ENCODE data around the gene ENOSF1. TPM values are rescaled to one million over a fixed set of nuclear protein-coding genes. Genes with fewer than 3 reads are reported as not detected.

Gene ENOSF1
- polyA plus RNA-seq, 1 of the 3 experiments (the other 2 are of a cell fraction), result 23.3 TPM

DNA sequence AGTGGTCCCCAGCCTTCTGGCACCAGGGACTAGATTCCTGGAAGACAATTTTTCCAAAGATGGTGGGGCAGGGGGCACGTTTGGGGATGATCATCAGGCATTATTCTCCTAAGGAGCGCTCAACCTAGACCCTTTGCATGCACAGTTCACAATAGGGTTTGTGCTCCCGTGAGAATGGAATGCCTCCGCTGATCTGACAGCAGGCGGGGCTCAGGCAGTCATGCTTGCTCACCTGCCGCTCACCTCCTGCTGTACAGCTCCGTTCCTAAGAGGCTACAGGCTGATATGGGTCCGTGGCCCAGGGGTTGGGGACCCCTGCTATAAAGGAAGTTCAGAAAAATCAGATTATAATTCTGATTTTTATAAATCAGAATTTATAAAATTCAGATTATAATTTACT, 77.3 kb downstream of the ENOSF1 start:
- POLR2A ChIA-PET, result no interaction called here
- Histone ChIP-seq H3K4me2 (no peak overlapping the region), H2AFZ (ENCODE audit: low read depth) (no peak overlapping the region), H3K36me3 (replicated peaks in 1 of 2; ENCODE audit: control insufficient read depth in 1 of 2, insufficient read depth in 2 of 2, low read length in 1 of 2) (no peaks in the 10 kb centered on the region), H3F3A (replicated peaks; ENCODE audit: insufficient read depth) (no peaks in the 10 kb centered on the region), H3K27ac (ENCODE audit: low read depth in 2 of 2, low read length in 1 of 2) (no peak overlapping the region), H3K4me1 (ENCODE audit: control insufficient read depth in 1 of 2, insufficient read depth in 2 of 2, low read depth in 1 of 2, low read length in 1 of 2) (peaks cover 0 to 5% of the 10 kb centered on the region in 2 experiments; a peak in 1 of 4 replicates), H3K9me2 (no peaks in the 10 kb centered on the region), H3K4me3 (ENCODE audit: low read depth in 2 of 2, low read length in 1 of 2) (no peak overlapping the region), H3K9me3 (no peaks in the 10 kb centered on the region), H3K27me3 (ENCODE audit: insufficient read depth) (no peaks in the 10 kb centered on the region), H3K9ac (no peak overlapping the region), H3K79me2 (ENCODE audit: insufficient read depth) (no peaks in the 10 kb centered on the region), H4K20me1 (ENCODE audit: insufficient read depth) (no peaks in the 10 kb centered on the region)
- WGBS (ENCODE audit: low lambda C conversion rate), result 78% methylated on average over 8 of the region's 8 CpGs
- DNase-seq, result no peak
- CTCF ChIA-PET, result interaction anchor here (1.0 to 1.6 kb wide), 2 partner anchors 11 to 195 kb away, joined by 5 to 7 read pairs; no protein-coding TSS in a partner anchor
- TF ChIP-seq YY1 (IDR thresholded peaks at IDR 0.05; ENCODE audit: low read depth) (no peak), RXRA (IDR thresholded peaks at IDR 0.05; ENCODE audit: borderline replicate concordance, low read depth) (no peak), RCOR1 (IDR thresholded peaks at IDR 0.05; ENCODE audit: low read length) (no peak), GABPA (IDR thresholded peaks at IDR 0.05; ENCODE audit: low read depth) (no peak), MEF2A (IDR thresholded peaks at IDR 0.05; ENCODE audit: borderline replicate concordance, low read depth) (no peak), GATA2 (CRISPR knock-in tag; IDR thresholded peaks at IDR 0.05) (no peak), NFIC (IDR thresholded peaks at IDR 0.05; ENCODE audit: borderline replicate concordance) (no peak), TAF1 (IDR thresholded peaks at IDR 0.05; ENCODE audit: borderline replicate concordance, low read depth, low read length) (no peak), EP300 (IDR thresholded peaks at IDR 0.05; ENCODE audit: borderline replicate concordance in 1 of 2, low read depth in 1 of 2, low read length in 1 of 2) (no peak), IRF3 (IDR thresholded peaks at IDR 0.05; ENCODE audit: low read depth, low read length) (no peak), POLR2AphosphoS5 (IDR thresholded peaks at IDR 0.05; ENCODE audit: low read depth, low read length) (no peak), FOSL2 (IDR thresholded peaks at IDR 0.05; ENCODE audit: borderline replicate concordance, low read depth) (no peak), PBX3 (IDR thresholded peaks at IDR 0.05) (no peak), RFX5 (IDR thresholded peaks at IDR 0.05; ENCODE audit: low read length) (no peak), TCF12 (IDR thresholded peaks at IDR 0.05) (no peak), EZH2phosphoT487 (IDR thresholded peaks at IDR 0.05; ENCODE audit: borderline replicate concordance, low read depth) (no peak), FOXM1 (IDR thresholded peaks at IDR 0.05; ENCODE audit: low read depth) (no peak)
- TF ChIP-seq, protein P1, sequence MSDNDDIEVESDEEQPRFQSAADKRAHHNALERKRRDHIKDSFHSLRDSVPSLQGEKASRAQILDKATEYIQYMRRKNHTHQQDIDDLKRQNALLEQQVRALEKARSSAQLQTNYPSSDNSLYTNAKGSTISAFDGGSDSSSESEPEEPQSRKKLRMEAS (IDR thresholded peaks at IDR 0.05; ENCODE audit: low read depth), result no peak

Measured in SK-N-SH (cell line).